HG02852 (cell line): ENCODE data around the gene FAM47B.

ENCODE experiments used
- ATAC-seq: cut with Tn5 transposase; IDR thresholded peaks from one replicate; pipeline ENCODE4 v1.9.1; 2021; ENCODE audit warnings: mild to moderate bottlenecking, moderate library complexity; ENCODE audit not compliant: unreplicated experiment

FAM47B gene

GRCh38 chrX:34942496-34942895 lies at the start of gene FAM47B:
TSS of gene FAM47B (plus strand) at chrX:34942796. CDS start at chrX:34942832, 36 bp downstream.
- no peak for ATAC-seq

- no peak for ATAC-seq
Measured at GRCh38 chrX:34893741-34894140, 48.9 kb upstream of the FAM47B start.

GRCh38 chrX:34900691-34901090 lies 41.9 kb upstream of the FAM47B start:
- no peak for ATAC-seq

DNA sequence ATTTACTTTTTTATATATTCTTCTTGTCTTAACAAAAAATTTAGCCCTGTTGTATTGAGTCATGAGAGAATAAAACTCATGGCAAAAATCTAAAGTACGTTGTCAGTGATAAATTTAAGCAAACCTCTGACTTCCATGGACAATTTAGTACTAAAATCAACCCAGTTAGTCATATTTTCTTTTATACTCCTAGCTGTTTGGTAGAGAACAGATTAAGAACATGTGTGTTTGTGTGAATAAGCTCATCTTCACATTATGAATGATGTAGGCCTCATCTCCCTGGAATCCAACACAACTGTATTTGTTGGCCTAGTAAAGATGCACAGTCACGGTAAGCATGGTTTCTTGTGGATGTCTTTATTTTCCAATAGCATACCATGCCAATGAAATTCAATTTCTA lies 40.8 kb upstream of the FAM47B start:
- no peak for ATAC-seq

- no peak for ATAC-seq
Measured at GRCh38 chrX:34903316-34903715, 39.3 kb upstream of the FAM47B start.

DNA sequence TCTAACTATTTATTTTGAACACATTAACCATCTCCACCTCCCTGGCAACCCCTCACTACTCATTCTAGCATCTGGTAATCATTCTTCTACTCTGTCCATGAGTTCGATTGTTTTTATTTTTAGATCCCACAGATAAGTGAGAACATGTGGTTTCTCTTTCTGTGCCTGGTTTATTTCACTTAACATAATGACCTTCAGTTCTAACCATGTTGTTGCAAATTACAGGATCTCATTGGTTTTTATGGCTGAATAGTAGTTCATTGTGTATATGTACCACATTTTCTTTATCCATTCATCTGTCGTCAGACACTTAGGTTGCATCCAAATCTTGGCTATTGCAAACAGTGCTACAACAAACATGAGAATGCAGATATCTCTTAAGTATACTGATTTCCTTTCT lies 33.4 kb upstream of the FAM47B start:
- ATAC-seq = no peak

GRCh38 chrX:34915463-34916225 lies 27.0 kb upstream of the FAM47B start:
- ATAC-seq = no peak

- ATAC-seq = no peak
Measured at GRCh38 chrX:34917146-34917545, 25.4 kb upstream of the FAM47B start.

- no peak for ATAC-seq
Measured at GRCh38 chrX:34918091-34918736, 24.4 kb upstream of the FAM47B start.

- ATAC-seq = no peak
Measured at GRCh38 chrX:34918856-34919255, 23.7 kb upstream of the FAM47B start.

GRCh38 chrX:34927866-34928265 lies 14.7 kb upstream of the FAM47B start:
- no peak for ATAC-seq

- ATAC-seq = no peak
Measured at GRCh38 chrX:34943235-34943634, 639 bp downstream of the FAM47B start.

GRCh38 chrX:34956916-34957315 lies 14.3 kb downstream of the FAM47B start:
- no peak for ATAC-seq

DNA sequence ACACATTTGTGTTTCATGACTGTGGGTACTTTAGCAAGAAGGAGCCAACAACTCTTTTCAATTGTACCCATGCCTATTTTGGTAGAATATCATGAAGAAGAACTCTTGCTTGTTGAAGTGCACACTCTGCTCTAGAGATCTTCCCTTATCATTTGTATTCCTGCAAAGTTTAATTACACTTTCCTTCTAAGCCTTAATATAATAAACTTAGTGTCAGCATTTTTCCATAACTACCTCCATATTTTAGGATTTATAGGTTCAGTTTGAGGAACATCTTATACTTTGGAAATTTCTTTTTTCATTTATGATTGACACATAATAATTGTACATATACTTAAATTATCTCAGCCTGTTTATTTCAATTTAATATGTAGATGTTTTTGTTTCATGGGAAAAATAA lies 19.1 kb downstream of the FAM47B start:
- ATAC-seq = no peak

DNA sequence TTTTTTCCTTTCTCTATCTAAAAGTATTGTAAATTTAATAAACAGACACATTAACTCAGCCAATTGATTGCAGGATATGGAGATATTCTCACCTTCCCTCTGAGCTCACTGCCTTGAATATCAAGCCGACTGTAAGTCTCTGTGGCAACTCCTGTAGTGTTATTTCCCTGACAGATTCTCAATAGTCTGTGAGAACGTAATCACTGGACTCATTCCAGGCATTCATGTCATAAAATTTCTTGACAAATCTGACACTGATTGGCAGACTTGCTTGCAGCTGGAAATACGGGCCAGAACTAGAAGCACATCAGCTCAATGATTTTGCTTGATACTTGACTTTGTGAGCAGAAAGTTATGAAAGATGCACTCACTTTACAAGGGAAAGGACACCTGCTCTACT lies 29.6 kb downstream of the FAM47B start:
- no peak for ATAC-seq

DNA sequence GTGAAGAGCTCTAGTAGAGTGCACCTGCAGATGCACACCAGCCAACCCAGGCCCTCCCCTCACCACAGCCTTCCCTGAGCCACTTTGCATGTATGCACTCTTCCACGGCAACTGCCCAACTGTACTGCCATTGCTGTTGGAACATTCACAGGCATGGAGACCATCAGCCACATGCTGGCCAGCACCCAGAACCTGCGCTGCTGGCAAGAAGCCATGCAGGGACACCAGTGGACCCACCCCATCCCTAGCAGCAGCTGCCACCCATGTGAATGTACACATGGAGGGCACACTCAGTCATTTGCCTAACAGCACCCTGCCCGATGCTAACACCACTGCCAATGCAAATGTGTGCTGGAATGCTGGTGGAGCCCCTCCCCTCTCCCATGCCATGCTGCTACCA lies 35.6 kb downstream of the FAM47B start:
- ATAC-seq = no peak

GRCh38 chrX:34987646-34988045 lies 45.0 kb downstream of the FAM47B start:
- no peak for ATAC-seq
